HUES48 (cell line): Measurements from ENCODE around the gene CCND1.

Experiments used
- H3K27ac ChIP-seq: one replicate; pipeline ENCODE4 v1.7.0; 2013; ENCODE audit warnings: low read depth, low read length, inconsistent platforms
- H3K27me3 ChIP-seq: 2 replicates; pipeline ENCODE4 v1.6.1; 2013; ENCODE audit warnings: mild to moderate bottlenecking, low read length; ENCODE audit not compliant: control insufficient read depth, insufficient read depth
- H3K36me3 ChIP-seq: 2 replicates; pipeline ENCODE4 v1.6.1; 2013; ENCODE audit warnings: low read length; ENCODE audit not compliant: control insufficient read depth, insufficient read depth
- H3K4me1 ChIP-seq: 2 replicates; pipeline ENCODE4 v1.6.1; 2013; ENCODE audit warnings: mild to moderate bottlenecking, low read length; ENCODE audit not compliant: control insufficient read depth, insufficient read depth
- H3K4me3 ChIP-seq: 2 replicates; pipeline ENCODE4 v1.5.1; 2013; ENCODE audit warnings: mild to moderate bottlenecking, low read depth, low read length
- H3K9ac ChIP-seq: 2 replicates; pipeline ENCODE4 v1.6.1; 2013; ENCODE audit warnings: mild to moderate bottlenecking, low read depth, low read length, moderate library complexity
- H3K9me3 ChIP-seq: 2 replicates; pipeline ENCODE4 v1.6.1; 2013; ENCODE audit warnings: low read length; ENCODE audit not compliant: control insufficient read depth, insufficient read depth

Gene CCND1

GRCh38 chr11:69664103-69664775, 23.3 kb downstream of the CCND1 start:
- no peak overlapping the region for H3K4me3 ChIP-seq
- peaks cover 30% of the 10 kb centered on the region for H3K36me3 ChIP-seq
- H3K27ac ChIP-seq = no peak overlapping the region
- no peaks in the 10 kb centered on the region for H3K27me3 ChIP-seq
- no peaks in the 10 kb centered on the region for H3K4me1 ChIP-seq
- no peak overlapping the region for H3K9ac ChIP-seq
- no peaks in the 10 kb centered on the region for H3K9me3 ChIP-seq

GRCh38 chr11:69664901-69665300, 23.9 kb downstream of the CCND1 start:
- no peak overlapping the region for H3K27ac ChIP-seq
- H3K4me3 ChIP-seq = no peak overlapping the region
- H3K9me3 ChIP-seq = no peaks in the 10 kb centered on the region
- H3K4me1 ChIP-seq = no peaks in the 10 kb centered on the region
- H3K27me3 ChIP-seq = no peaks in the 10 kb centered on the region
- peaks cover 36% of the 10 kb centered on the region for H3K36me3 ChIP-seq
- no peak overlapping the region for H3K9ac ChIP-seq

- Histone ChIP-seq H3K9ac (no peak overlapping the region), H3K9me3 (no peaks in the 10 kb centered on the region), H3K4me1 (peaks cover 3% of the 10 kb centered on the region; the same call in 1 of the 2 replicates), H3K27ac (no peak overlapping the region), H3K27me3 (no peaks in the 10 kb centered on the region), H3K4me3 (no peak overlapping the region), H3K36me3 (peaks cover 36% of the 10 kb centered on the region)
These were observed 24.7 kb downstream of the CCND1 start for GRCh38 chr11:69665669-69666068.

GRCh38 chr11:69666261-69666660, 25.3 kb downstream of the CCND1 start:
- H3K9ac ChIP-seq = no peak overlapping the region
- no peak overlapping the region for H3K4me3 ChIP-seq
- H3K27ac ChIP-seq = no peak overlapping the region
- no peaks in the 10 kb centered on the region for H3K9me3 ChIP-seq
- peaks cover 38% of the 10 kb centered on the region for H3K36me3 ChIP-seq
- H3K4me1 ChIP-seq = peaks cover 3% of the 10 kb centered on the region; the same call in 1 of the 2 replicates
- no peaks in the 10 kb centered on the region for H3K27me3 ChIP-seq

- H3K27ac ChIP-seq = no peak overlapping the region
- H3K9ac ChIP-seq = no peak overlapping the region
- peaks cover 3% of the 10 kb centered on the region; the same call in 1 of the 2 replicates for H3K4me1 ChIP-seq
- peaks cover 45% of the 10 kb centered on the region for H3K36me3 ChIP-seq
- no peak overlapping the region for H3K4me3 ChIP-seq
- H3K27me3 ChIP-seq = no peaks in the 10 kb centered on the region
- no peaks in the 10 kb centered on the region for H3K9me3 ChIP-seq
These were observed 26.0 kb downstream of the CCND1 start for GRCh38 chr11:69666752-69667536.

GRCh38 chr11:69667619-69668604, 27.0 kb downstream of the CCND1 start:
- Histone ChIP-seq H3K9me3 (no peaks in the 10 kb centered on the region), H3K36me3 (peaks cover 55% of the 10 kb centered on the region), H3K4me3 (no peak overlapping the region), H3K4me1 (peaks cover 3% of the 10 kb centered on the region; the same call in 1 of the 2 replicates), H3K27me3 (no peaks in the 10 kb centered on the region), H3K27ac (no peak overlapping the region), H3K9ac (no peak overlapping the region)

- Histone ChIP-seq H3K9me3 (no peaks in the 10 kb centered on the region), H3K27ac (no peak overlapping the region), H3K4me3 (no peak overlapping the region), H3K9ac (no peak overlapping the region), H3K4me1 (peaks cover 6% of the 10 kb centered on the region; the same call in 1 of the 2 replicates), H3K27me3 (no peaks in the 10 kb centered on the region), H3K36me3 (peaks cover 53% of the 10 kb centered on the region)
These were observed 28.5 kb downstream of the CCND1 start for GRCh38 chr11:69669486-69669885.

GRCh38 chr11:69670158-69670845, 29.3 kb downstream of the CCND1 start:
- Histone ChIP-seq H3K27me3 (no peaks in the 10 kb centered on the region), H3K9ac (no peak overlapping the region), H3K9me3 (no peaks in the 10 kb centered on the region), H3K36me3 (peaks cover 45% of the 10 kb centered on the region), H3K4me1 (peaks cover 6% of the 10 kb centered on the region; the same call in 1 of the 2 replicates), H3K4me3 (no peak overlapping the region), H3K27ac (peak overlapping the region; percentile 50)

GRCh38 chr11:69671734-69672465, 30.9 kb downstream of the CCND1 start:
- no peak overlapping the region for H3K27ac ChIP-seq
- H3K9me3 ChIP-seq = no peaks in the 10 kb centered on the region
- H3K4me1 ChIP-seq = peaks cover 6% of the 10 kb centered on the region; the same call in 1 of the 2 replicates
- peaks cover 41% of the 10 kb centered on the region for H3K36me3 ChIP-seq
- no peak overlapping the region for H3K9ac ChIP-seq
- no peak overlapping the region for H3K4me3 ChIP-seq
- H3K27me3 ChIP-seq = no peaks in the 10 kb centered on the region
